ENCODE data around the gene BANF1.
"Not testable (repeated sequence)": the region's sequence is repeated elsewhere in the genome, so short reads cannot be mapped to it uniquely, and the experiment has no call there.

The BANF1 gene

GRCh38 chr11:66011785-66012303 lies 9.5 kb downstream of the BANF1 start, which contains the start of gene CST6:
TSS of gene CST6 (plus strand) at chr11:66012008. CDS start at chr11:66012045, 37 bp downstream.
- DNase-seq (ENCODE audit: insufficient read length, low spot score), result no peak
- FAIRE-seq, result no peak
- no peak for TF ChIP-seq POLR2A (IDR thresholded peaks at IDR 0.05; ENCODE audit: low read depth, low read length)

- DNase-seq (ENCODE audit: insufficient read length, low spot score) (no peak), FAIRE-seq (no peak)
- TF ChIP-seq POLR2A (IDR thresholded peaks at IDR 0.05; ENCODE audit: low read depth, low read length), result no peak
Observed at GRCh38 chr11:66012371-66012945, 10.2 kb downstream of the BANF1 start.

- TF ChIP-seq POLR2A (IDR thresholded peaks at IDR 0.05; ENCODE audit: low read depth, low read length), result no peak
- no peak for FAIRE-seq
- no peak for DNase-seq (ENCODE audit: insufficient read length, low spot score)
Observed at GRCh38 chr11:66012946-66013761, 10.9 kb downstream of the BANF1 start.

GRCh38 chr11:66013762-66014100 lies 11.4 kb downstream of the BANF1 start:
- DNase-seq (ENCODE audit: insufficient read length, low spot score), result no peak
- no peak for TF ChIP-seq POLR2A (IDR thresholded peaks at IDR 0.05; ENCODE audit: low read depth, low read length)
- FAIRE-seq, result no peak

DNA sequence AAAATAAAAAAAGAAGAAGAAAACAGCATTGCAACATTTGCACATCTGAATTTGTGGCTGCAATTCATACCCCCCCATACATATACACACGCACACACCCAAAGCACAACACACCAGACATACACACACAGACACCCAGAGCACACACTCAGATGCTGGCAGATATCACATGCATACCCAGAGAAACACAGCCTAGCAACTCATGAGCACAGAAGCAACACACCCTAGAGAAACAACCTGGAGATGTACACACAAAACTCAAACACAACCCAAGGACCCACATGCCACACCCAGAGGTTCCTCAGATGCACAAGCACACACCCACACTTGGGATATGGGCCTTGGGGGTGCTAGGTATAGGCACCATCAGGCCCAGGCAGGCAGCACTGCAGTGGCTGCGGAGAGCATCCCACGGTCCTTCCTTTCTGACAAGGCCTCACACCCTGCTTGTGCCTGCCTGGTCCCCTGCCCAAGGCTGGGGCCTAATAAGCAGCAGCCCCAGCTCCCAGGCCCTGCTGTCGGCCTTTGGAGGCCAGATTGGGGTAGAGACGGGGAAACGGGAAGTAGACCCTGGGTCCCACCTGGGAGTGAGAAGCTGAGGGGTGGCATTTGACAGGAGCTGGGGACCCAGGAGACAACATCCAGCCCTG lies 12.6 kb downstream of the BANF1 start:
- DNase-seq (ENCODE audit: insufficient read length, low spot score) (no peak), FAIRE-seq (no peak)
- no peak for TF ChIP-seq POLR2A (IDR thresholded peaks at IDR 0.05; ENCODE audit: low read depth, low read length)

GRCh38 chr11:66015454-66015881 lies 13.2 kb downstream of the BANF1 start:
- DNase-seq (ENCODE audit: insufficient read length, low spot score), result peak; percentile 87
- FAIRE-seq, result no peak
- TF ChIP-seq POLR2A (IDR thresholded peaks at IDR 0.05; ENCODE audit: low read depth, low read length), result peak; percentile 57

- DNase-seq (ENCODE audit: insufficient read length, low spot score) (no peak), FAIRE-seq (no peak)
- TF ChIP-seq POLR2A (IDR thresholded peaks at IDR 0.05; ENCODE audit: low read depth, low read length), result no peak
Observed at GRCh38 chr11:66015936-66016792, 13.9 kb downstream of the BANF1 start.

DNA sequence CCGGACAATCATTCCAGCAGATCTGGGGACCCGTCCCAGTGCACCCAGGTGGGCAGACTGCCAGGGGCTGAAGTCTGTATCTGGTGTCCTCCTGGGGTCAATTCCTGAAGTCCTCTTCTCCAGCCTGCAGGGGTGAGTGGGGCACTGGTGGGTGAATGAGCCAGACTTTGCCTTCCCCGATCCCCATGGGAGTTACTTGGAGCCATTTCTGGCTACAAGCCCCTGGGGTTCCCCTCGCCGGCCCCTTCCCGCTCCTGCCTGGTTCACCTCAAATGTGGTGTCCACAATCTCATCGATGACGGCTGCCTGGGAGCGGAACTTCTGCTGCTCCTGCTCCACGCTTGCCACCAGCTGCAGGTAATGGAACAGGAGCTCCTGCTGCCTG lies 14.5 kb downstream of the BANF1 start:
- DNase-seq (ENCODE audit: insufficient read length, low spot score) (no peak), FAIRE-seq (no peak)
- TF ChIP-seq POLR2A (IDR thresholded peaks at IDR 0.05; ENCODE audit: low read depth, low read length), result no peak

- DNase-seq (ENCODE audit: insufficient read length, low spot score), result no peak
- TF ChIP-seq POLR2A (IDR thresholded peaks at IDR 0.05; ENCODE audit: low read depth, low read length), result no peak
- no peak for FAIRE-seq
Observed at GRCh38 chr11:66017321-66017720, 15.0 kb downstream of the BANF1 start.

GRCh38 chr11:66020212-66020611 lies 17.9 kb downstream of the BANF1 start:
- no peak for FAIRE-seq
- TF ChIP-seq POLR2A (IDR thresholded peaks at IDR 0.05; ENCODE audit: low read depth, low read length), result no peak
- no peak for DNase-seq (ENCODE audit: insufficient read length, low spot score)

GRCh38 chr11:66020618-66021357 lies 18.5 kb downstream of the BANF1 start:
- TF ChIP-seq POLR2A (IDR thresholded peaks at IDR 0.05; ENCODE audit: low read depth, low read length), result peak; percentile 34; the same call in 1 of the 2 replicates
- FAIRE-seq, result no peak
- peak; percentile 91 for DNase-seq (ENCODE audit: insufficient read length, low spot score)

DNA sequence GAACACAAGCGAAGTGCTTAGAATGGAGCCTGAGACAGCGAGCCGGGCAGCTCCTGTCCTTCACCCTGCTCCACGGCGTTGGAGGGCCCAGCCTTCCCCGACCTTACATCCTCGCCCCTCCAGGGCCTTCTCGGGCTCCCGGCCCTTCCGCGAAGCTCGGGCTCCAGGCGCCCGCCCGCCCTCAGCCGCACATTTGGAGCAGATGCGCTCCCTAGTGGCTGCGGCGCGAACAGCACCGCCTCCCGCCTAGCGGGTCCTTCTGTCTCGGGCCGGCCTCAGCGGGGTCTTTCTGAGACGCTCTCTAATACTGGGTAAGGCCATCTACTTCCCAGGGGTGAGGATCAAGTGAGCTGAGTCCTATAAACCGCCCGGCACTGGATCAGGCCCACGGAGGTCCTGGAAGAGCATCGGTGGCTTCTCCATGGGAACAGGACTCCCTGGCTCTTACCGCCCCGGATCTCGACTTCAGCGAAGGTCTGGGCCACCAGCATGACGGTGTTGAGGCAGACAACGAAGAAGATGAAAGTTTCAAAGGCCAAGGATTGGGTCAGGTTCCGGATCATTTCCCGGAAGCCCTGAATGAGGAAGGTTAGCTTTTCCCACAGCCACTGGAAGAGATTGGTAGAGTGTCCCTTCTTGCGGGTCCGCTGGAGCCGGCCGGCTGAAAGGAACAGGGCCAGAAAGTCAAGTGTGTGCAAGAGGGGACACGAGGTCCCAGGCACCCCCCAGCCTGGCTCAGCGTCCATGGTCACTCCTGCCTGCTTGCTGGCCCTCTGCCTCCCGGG lies 20.3 kb downstream of the BANF1 start:
- TF ChIP-seq POLR2A (IDR thresholded peaks at IDR 0.05; ENCODE audit: low read depth, low read length), result no peak
- DNase-seq (ENCODE audit: insufficient read length, low spot score) (peak; percentile 73), FAIRE-seq (no peak)

DNA sequence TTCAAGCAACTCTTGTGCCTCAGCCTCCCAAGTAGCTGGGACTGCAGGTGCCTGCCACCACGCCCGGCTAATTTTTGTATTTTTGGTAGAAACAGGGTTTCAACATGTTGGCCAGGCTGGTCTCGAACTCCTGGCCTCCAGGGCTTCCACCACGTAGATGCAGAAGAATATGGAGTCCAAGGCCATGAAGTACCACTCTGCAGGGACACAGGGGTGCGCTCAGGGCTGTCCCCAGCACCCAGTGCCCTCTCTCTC lies 20.8 kb downstream of the BANF1 start:
- not testable (repeated sequence) for FAIRE-seq

More for the DNA sequence above, 20.8 kb downstream of the BANF1 start:
- not testable (repeated sequence) for DNase-seq (ENCODE audit: insufficient read length, low spot score)

Measured in H54 (cell line).